Right lobe of liver (tissue), 6 donors: ENCODE measurements around the gene OR8G5. TPM values are rescaled to one million over a fixed set of nuclear protein-coding genes. Genes with fewer than 3 reads are reported as not detected.

Experiments
- ATAC-seq, 4 donors: fragments of 200-7000 bp; cut with Tn5 transposase; one replicate each; pipeline ENCODE4 v1.9.1; 2020; ENCODE audit warnings: mild to moderate bottlenecking in 4 of 4, moderate library complexity in 4 of 4
- DNase-seq, 3 donors: peaks; one replicate each; pipeline ENCODE4 v3.0.0-alpha.2; 2020
- H3K27ac ChIP-seq, 3 donors: fragments of 200-600 bp; one replicate each; pipeline ENCODE4 v1.8.0; 2022
- H3K27me3 ChIP-seq, 2 donors: fragments of 200-600 bp; one replicate each; pipeline ENCODE4 v1.8.0; 2022
- H3K36me3 ChIP-seq, 4 donors: fragments of 200-600 bp; sonication (generic) in 1 of 4; one replicate each; pipeline versions ENCODE4 v1.5.1 to v1.8.0; 2017 to 2022; ENCODE audit warnings: control low read depth in 1 of 4
- H3K4me1 ChIP-seq, 4 donors: fragments of 200-600 bp; sonication (generic) in 1 of 4; one replicate each; pipeline versions ENCODE4 v1.5.1 to v1.8.0; 2017 to 2022; ENCODE audit warnings: control low read depth in 1 of 4
- H3K4me3 ChIP-seq, 3 donors: fragments of 200-600 bp; one replicate each; pipeline ENCODE4 v1.8.0; 2022
- H3K9me3 ChIP-seq, 4 donors: fragments of 200-600 bp; sonication (generic) in 1 of 4; one replicate each; pipeline versions ENCODE4 v1.5.1 to v1.8.0; 2017 to 2022; ENCODE audit warnings: control low read depth in 1 of 4
- POLR2A ChIP-seq: fragments of 450-650 bp; IDR thresholded peaks from one replicate; pipeline ENCODE4 v1.6.1; 2017; ENCODE audit warnings: antibody characterized with exemption, mild to moderate bottlenecking
- WGBS: methylation state at CpG from one replicate; pipeline ENCODE4 v1.1.6; 2018; ENCODE audit warnings: low coverage, low lambda C conversion rate; ENCODE audit not compliant: insufficient coverage; ENCODE audit errors: missing lambda C conversion rate; 5-methylcytosine and 5-hydroxymethylcytosine counted together
- intact Hi-C, 2 donors: fragments of 100-400 bp; cut with DNase I; formaldehyde crosslinking; loops; one replicate each; pipeline versions ENCODE4 v1.11.2 to v1.14.1; 2022
- total RNA-seq, 6 experiments: library from RNA; depleted of rRNA in 2 of 6; stranded (reverse); fragments of >200 nt in 2 of 6; fragmentation: NEBNext Ultra II Directional in 3 of 6; extraction: Animal tissue kit (Norgen Biotek cat#: 25700) in 3 of 6; gene quantifications; one replicate each; pipeline versions ENCODE4 v1.1.0 to v1.2.4, GENCODE V29; 2016 to 2023
- TF ChIP-seq, protein P1 (sequence below), 4 donors: fragments of 200-600 bp in 3 of 4; fragments of 450-650 bp in 1 of 4; IDR thresholded peaks; one replicate each; pipeline versions ENCODE4 v1.5.1 to v1.8.0; 2016 to 2022; ENCODE audit warnings: antibody characterized with exemption in 4 of 4, mild to moderate bottlenecking in 2 of 4
- donor health status: DM: no; HTN: yes; CAD: no.
- donor health status: DM: no; HTN: no; CAD: no.
- donor health status: DM: no; HTN: no; CAD: no.
- donor health status: DM: no; HTN: yes; CAD: no.
- donor health status: DM: no; HTN: yes; CAD: no.

The OR8G5 gene
- total RNA-seq, 6 experiments from 2014 or later: not detected

- 59% methylated on average over 2 of the region's 2 CpGs for WGBS
- Histone ChIP-seq H3K9me3 (no peaks in the 10 kb centered on the region), H3K27ac (no peak overlapping the region), H3K27me3 (no peaks in the 10 kb centered on the region), H3K36me3 (no peaks in the 10 kb centered on the region), H3K4me1 (no peaks in the 10 kb centered on the region), H3K4me3 (no peak overlapping the region)
- TF ChIP-seq, protein P1, sequence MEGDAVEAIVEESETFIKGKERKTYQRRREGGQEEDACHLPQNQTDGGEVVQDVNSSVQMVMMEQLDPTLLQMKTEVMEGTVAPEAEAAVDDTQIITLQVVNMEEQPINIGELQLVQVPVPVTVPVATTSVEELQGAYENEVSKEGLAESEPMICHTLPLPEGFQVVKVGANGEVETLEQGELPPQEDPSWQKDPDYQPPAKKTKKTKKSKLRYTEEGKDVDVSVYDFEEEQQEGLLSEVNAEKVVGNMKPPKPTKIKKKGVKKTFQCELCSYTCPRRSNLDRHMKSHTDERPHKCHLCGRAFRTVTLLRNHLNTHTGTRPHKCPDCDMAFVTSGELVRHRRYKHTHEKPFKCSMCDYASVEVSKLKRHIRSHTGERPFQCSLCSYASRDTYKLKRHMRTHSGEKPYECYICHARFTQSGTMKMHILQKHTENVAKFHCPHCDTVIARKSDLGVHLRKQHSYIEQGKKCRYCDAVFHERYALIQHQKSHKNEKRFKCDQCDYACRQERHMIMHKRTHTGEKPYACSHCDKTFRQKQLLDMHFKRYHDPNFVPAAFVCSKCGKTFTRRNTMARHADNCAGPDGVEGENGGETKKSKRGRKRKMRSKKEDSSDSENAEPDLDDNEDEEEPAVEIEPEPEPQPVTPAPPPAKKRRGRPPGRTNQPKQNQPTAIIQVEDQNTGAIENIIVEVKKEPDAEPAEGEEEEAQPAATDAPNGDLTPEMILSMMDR (IDR thresholded peaks at IDR 0.05): no peak
- no peak for TF ChIP-seq POLR2A
- no peak for DNase-seq
- ATAC-seq: no peak
- intact Hi-C loops: no loop called here
Measured at GRCh38 chr11:124274000-124274399, 17.8 kb downstream of the OR8G5 start.

- 33% methylated on average over 1 of the region's 1 CpG for WGBS
Measured at GRCh38 chr11:124276081-124276480, 19.9 kb downstream of the OR8G5 start.

DNA sequence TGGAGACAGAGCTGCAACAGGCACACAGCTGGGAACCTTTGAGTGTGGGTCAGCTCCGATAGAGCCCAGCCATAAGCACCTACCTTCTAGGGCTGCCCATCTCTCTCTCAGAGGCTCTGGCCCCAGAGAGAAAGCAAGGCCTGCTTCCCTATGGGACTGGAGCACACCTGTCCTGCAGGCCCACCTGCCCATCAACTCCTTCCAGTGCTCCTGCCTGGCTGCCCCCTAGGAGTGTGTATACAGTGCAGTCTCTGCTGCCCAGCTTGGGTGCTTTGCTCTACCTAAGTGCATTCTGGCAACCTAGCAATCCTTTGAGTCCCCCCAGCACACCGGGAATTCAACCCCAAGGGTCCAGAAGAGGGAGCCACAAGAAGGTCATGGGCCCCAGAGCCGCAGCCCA is 21.0 kb downstream of the OR8G5 start:
- Histone ChIP-seq H3K27me3 (no peaks in the 10 kb centered on the region), H3K4me3 (no peak overlapping the region), H3K36me3 (no peaks in the 10 kb centered on the region), H3K4me1 (no peaks in the 10 kb centered on the region), H3K9me3 (no peaks in the 10 kb centered on the region), H3K27ac (no peak overlapping the region)
- WGBS: 63% methylated on average over 2 of the region's 3 CpGs
- intact Hi-C loops: no loop called here
- TF ChIP-seq POLR2A: no peak
- TF ChIP-seq, protein P1 (IDR thresholded peaks at IDR 0.05): no peak
- ATAC-seq: peak in 1 of 4 donors; percentile 36
- no peak for DNase-seq

More at GRCh38 chr11:124276081-124276480, 19.9 kb downstream of the OR8G5 start:
- Histone ChIP-seq H3K27ac (no peak overlapping the region), H3K4me1 (no peaks in the 10 kb centered on the region), H3K9me3 (no peaks in the 10 kb centered on the region), H3K36me3 (no peaks in the 10 kb centered on the region), H3K27me3 (no peaks in the 10 kb centered on the region), H3K4me3 (no peak overlapping the region)
- DNase-seq (no peak), ATAC-seq (no peak)
- TF ChIP-seq, protein P1 (IDR thresholded peaks at IDR 0.05): no peak
- TF ChIP-seq POLR2A: no peak
- intact Hi-C loops: no loop called here

DNA sequence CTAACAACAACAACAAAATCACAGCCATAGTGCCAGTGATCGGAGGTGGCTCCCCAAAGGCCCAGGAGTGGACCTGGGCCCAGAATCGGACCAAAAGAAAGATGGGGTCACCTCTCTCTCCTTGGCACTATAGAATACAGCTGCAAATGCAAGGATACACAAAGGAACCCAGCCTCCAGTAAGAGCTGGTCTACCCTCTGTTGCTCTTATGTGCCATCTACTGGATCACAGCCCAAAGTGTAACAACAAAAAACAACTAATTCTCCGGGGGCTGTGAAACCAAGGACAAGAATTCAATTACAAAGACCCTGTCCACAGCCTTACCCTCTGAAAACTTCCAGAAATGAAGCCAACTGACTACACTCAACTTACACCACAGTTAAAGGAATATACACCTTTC is 21.6 kb downstream of the OR8G5 start:
- Histone ChIP-seq H3K27me3 (no peaks in the 10 kb centered on the region), H3K4me3 (no peak overlapping the region), H3K36me3 (no peaks in the 10 kb centered on the region), H3K27ac (no peak overlapping the region), H3K9me3 (no peaks in the 10 kb centered on the region), H3K4me1 (no peaks in the 10 kb centered on the region)
- DNase-seq: no peak
- WGBS: 41% methylated on average over 2 of the region's 3 CpGs
- TF ChIP-seq, protein P1 (IDR thresholded peaks at IDR 0.05): no peak
- no peak for TF ChIP-seq POLR2A
- ATAC-seq: no peak
- intact Hi-C loops: no loop called here

- no peaks in the 10 kb centered on the region for H3K9me3 ChIP-seq
- intact Hi-C loops: no loop called here
- no peak for DNase-seq
- H3K36me3 ChIP-seq: no peaks in the 10 kb centered on the region
- no peak for ATAC-seq
- no peak overlapping the region for H3K27ac ChIP-seq
- 6% methylated on average over 2 of the region's 2 CpGs for WGBS
- H3K4me1 ChIP-seq: no peaks in the 10 kb centered on the region
- H3K4me3 ChIP-seq: no peak overlapping the region
- no peak for TF ChIP-seq POLR2A
- TF ChIP-seq, protein P1 (IDR thresholded peaks at IDR 0.05): no peak
- H3K27me3 ChIP-seq: no peaks in the 10 kb centered on the region
Measured at GRCh38 chr11:124278261-124278660, 22.1 kb downstream of the OR8G5 start.
